Measurements from ENCODE around the gene BSN. TPM values are rescaled to one million over a fixed set of nuclear protein-coding genes. Genes with fewer than 3 reads are reported as not detected.
A peak's percentile ranks its signal among the peaks of the same experiment; 100 is the strongest.

Gene BSN
- total RNA-seq, 1 experiment from 2014 or later, result 0.87 TPM

GRCh38 chr3:49601358-49602048 is 47.2 kb downstream of the BSN start:
- DNase-seq (ENCODE audit: low read depth, low spot score) (no peak), ATAC-seq (no peak)
- ChIA-PET POLR2A (no interaction called here), CTCF (no interaction called here)
- TF ChIP-seq CTCF (IDR thresholded peaks at IDR 0.05), result no peak
- no peak for TF ChIP-seq TCF7L2 (IDR thresholded peaks at IDR 0.05; ENCODE audit: low read depth, low read length)
- TF ChIP-seq REST (IDR thresholded peaks at IDR 0.05; ENCODE audit: insufficient read depth in 1 of 2, low read depth in 2 of 2, low read length in 1 of 2), result no peak
- TF ChIP-seq SIN3A (IDR thresholded peaks at IDR 0.05; ENCODE audit: borderline replicate concordance, insufficient read depth, low read depth, low read length), result no peak
- TF ChIP-seq POLR2AphosphoS5 (IDR thresholded peaks at IDR 0.05; ENCODE audit: low read depth, low read length), result no peak
- no peaks in the 10 kb centered on the region for H3K27me3 ChIP-seq (ENCODE audit: control insufficient read depth, insufficient read depth, low read length)
- H3K36me3 ChIP-seq (ENCODE audit: control insufficient read depth, insufficient read depth, low read length), result no peaks in the 10 kb centered on the region
- in situ Hi-C loops (cut with HindIII; ENCODE audit: low pct_unique_long_range_greater_than_20kb, low sequenced_read_pairs), result no loop called here
- BruUV-seq (replicated peaks), result no TSS peak
- intact Hi-C loops (cut with micrococcal nuclease; ENCODE audit: unreplicated experiment), result no loop called here
- H3K9me3 ChIP-seq (ENCODE audit: control insufficient read depth, insufficient read depth, low read depth, low read length), result no peaks in the 10 kb centered on the region
- no peaks in the 10 kb centered on the region for H3K4me1 ChIP-seq (ENCODE audit: control insufficient read depth, insufficient read depth, low read length)
- H3K4me3 ChIP-seq (ENCODE audit: low read depth in 2 of 2, low read length in 2 of 2), result no peak overlapping the region
- no peak overlapping the region for H3K27ac ChIP-seq (ENCODE audit: low read length)

- Histone ChIP-seq H3K27ac (ENCODE audit: low read length) (no peak overlapping the region), H3K4me1 (ENCODE audit: control insufficient read depth, insufficient read depth, low read length) (no peaks in the 10 kb centered on the region), H3K9me3 (ENCODE audit: control insufficient read depth, insufficient read depth, low read depth, low read length) (no peaks in the 10 kb centered on the region), H3K27me3 (ENCODE audit: control insufficient read depth, insufficient read depth, low read length) (no peaks in the 10 kb centered on the region), H3K36me3 (ENCODE audit: control insufficient read depth, insufficient read depth, low read length) (no peaks in the 10 kb centered on the region), H3K4me3 (ENCODE audit: low read depth in 2 of 2, low read length in 2 of 2) (no peak overlapping the region)
- intact Hi-C loops (cut with micrococcal nuclease; ENCODE audit: unreplicated experiment) (no loop called here), in situ Hi-C loops (cut with HindIII; ENCODE audit: low pct_unique_long_range_greater_than_20kb, low sequenced_read_pairs) (no loop called here)
- DNase-seq (ENCODE audit: low read depth, low spot score), result no peak
- TF ChIP-seq CTCF (IDR thresholded peaks at IDR 0.05) (no peak), POLR2AphosphoS5 (IDR thresholded peaks at IDR 0.05; ENCODE audit: low read depth, low read length) (no peak), SIN3A (IDR thresholded peaks at IDR 0.05; ENCODE audit: borderline replicate concordance, insufficient read depth, low read depth, low read length) (no peak), TCF7L2 (IDR thresholded peaks at IDR 0.05; ENCODE audit: low read depth, low read length) (no peak), REST (IDR thresholded peaks at IDR 0.05; ENCODE audit: insufficient read depth in 1 of 2, low read depth in 2 of 2, low read length in 1 of 2) (no peak)
- ChIA-PET CTCF (no interaction called here), POLR2A (no interaction called here)
- BruUV-seq (replicated peaks), result no TSS peak
- peak; percentile 74 for ATAC-seq
Observed at GRCh38 chr3:49602049-49602554, 47.8 kb downstream of the BSN start.
